GM19351 (cell line): ENCODE results near the gene LHFPL6.

Experiments
- ATAC-seq: cut with Tn5 transposase; IDR thresholded peaks from one replicate; pipeline ENCODE4 v1.9.1; 2021; ENCODE audit warnings: mild to moderate bottlenecking, moderate library complexity; ENCODE audit not compliant: unreplicated experiment

LHFPL6 gene

GRCh38 chr13:39521701-39522100 is 81.3 kb downstream of the LHFPL6 start:
- ATAC-seq: no peak

- no peak for ATAC-seq
Observed at GRCh38 chr13:39516096-39516495, 86.9 kb downstream of the LHFPL6 start.

- no peak for ATAC-seq
Observed at GRCh38 chr13:39515224-39515714, 87.7 kb downstream of the LHFPL6 start.

GRCh38 chr13:39512687-39513086 is 90.3 kb downstream of the LHFPL6 start:
- ATAC-seq: no peak

GRCh38 chr13:39510316-39510695 is 92.7 kb downstream of the LHFPL6 start:
- peak; percentile 85 for ATAC-seq

- peak; percentile 12 for ATAC-seq
Observed at GRCh38 chr13:39509616-39510315, 93.2 kb downstream of the LHFPL6 start.

- no peak for ATAC-seq
Observed at GRCh38 chr13:39506559-39507390, 96.2 kb downstream of the LHFPL6 start.

GRCh38 chr13:39505151-39505550 is 97.8 kb downstream of the LHFPL6 start:
- ATAC-seq: no peak

GRCh38 chr13:39503048-39503447 is 99.9 kb downstream of the LHFPL6 start:
- no peak for ATAC-seq

GRCh38 chr13:39501702-39502324 is 101.2 kb downstream of the LHFPL6 start:
- ATAC-seq: no peak

GRCh38 chr13:39499604-39500003 is 103.4 kb downstream of the LHFPL6 start:
- ATAC-seq: no peak

- ATAC-seq: no peak
Observed at GRCh38 chr13:39498471-39499114, 104.4 kb downstream of the LHFPL6 start.

GRCh38 chr13:39496506-39496905 is 106.5 kb downstream of the LHFPL6 start:
- no peak for ATAC-seq

- no peak for ATAC-seq
Observed at GRCh38 chr13:39494633-39495032, 108.4 kb downstream of the LHFPL6 start.

- no peak for ATAC-seq
Observed at GRCh38 chr13:39494006-39494405, 109.0 kb downstream of the LHFPL6 start.

GRCh38 chr13:39490136-39490535 is 112.9 kb downstream of the LHFPL6 start:
- ATAC-seq: no peak

- no peak for ATAC-seq
Observed at GRCh38 chr13:39486758-39487157, 116.2 kb downstream of the LHFPL6 start.

GRCh38 chr13:39485314-39485700 is 117.7 kb downstream of the LHFPL6 start:
- no peak for ATAC-seq

- ATAC-seq: no peak
Observed at GRCh38 chr13:39484506-39485313, 118.3 kb downstream of the LHFPL6 start.

- no peak for ATAC-seq
Observed at GRCh38 chr13:39483326-39483725, 119.7 kb downstream of the LHFPL6 start.
